PFSK-1 (cell line): ENCODE data around the gene ASPA.

Experiments
- FOXP2 ChIP-seq: optimal IDR thresholded peaks from 2 replicates; pipeline ENCODE3; 2011; ENCODE audit warnings: borderline replicate concordance, control low read depth, inconsistent platforms; ENCODE audit not compliant: insufficient read depth; ENCODE audit errors: extremely low read length, extremely low read depth
- POLR2AphosphoS5 ChIP-seq: IDR thresholded peaks from 2 replicates; pipeline ENCODE4 v1.6.1; 2012; ENCODE audit warnings: low read depth, mild to moderate bottlenecking, control low read depth, low read length, moderate library complexity
- REST ChIP-seq, 2 experiments: IDR thresholded peaks; 2 replicates each; pipeline versions ENCODE4 v1.6.1 to v1.8.0; 2011 to 2012; ENCODE audit warnings: low read depth in 2 of 2, low read length in 2 of 2, control low read depth in 1 of 2, inconsistent platforms in 1 of 2, mild to moderate bottlenecking in 1 of 2, moderate library complexity in 1 of 2; ENCODE audit not compliant: insufficient read depth in 1 of 2
- SIN3A ChIP-seq: IDR thresholded peaks from 2 replicates; pipeline ENCODE4 v1.6.1; 2012; ENCODE audit warnings: mild to moderate bottlenecking, low read length, moderate library complexity, borderline replicate concordance; ENCODE audit not compliant: insufficient read depth
- TAF1 ChIP-seq: IDR thresholded peaks from 2 replicates; pipeline ENCODE4 v1.6.1; 2012; ENCODE audit warnings: low read length, control low read depth, borderline replicate concordance; ENCODE audit not compliant: insufficient read depth

Gene ASPA

GRCh38 chr17:3474212-3474611, 1.6 kb upstream of the ASPA start:
- TF ChIP-seq TAF1 (no peak), REST (IDR thresholded peaks at IDR 0.05; ENCODE audit: insufficient read depth in 1 of 2, low read depth in 2 of 2, low read length in 2 of 2) (no peak), POLR2AphosphoS5 (no peak), FOXP2 (no peak), SIN3A (no peak)

GRCh38 chr17:3475251-3475685, 529 bp upstream of the ASPA start:
- TF ChIP-seq POLR2AphosphoS5 (no peak), TAF1 (no peak), REST (IDR thresholded peaks at IDR 0.05; ENCODE audit: insufficient read depth in 1 of 2, low read depth in 2 of 2, low read length in 2 of 2) (no peak), FOXP2 (no peak), SIN3A (no peak)

GRCh38 chr17:3479988-3480387, 4.2 kb downstream of the ASPA start:
- TF ChIP-seq SIN3A, result no peak
- TF ChIP-seq POLR2AphosphoS5, result no peak
- no peak for TF ChIP-seq TAF1
- no peak for TF ChIP-seq FOXP2
- no peak for TF ChIP-seq REST (IDR thresholded peaks at IDR 0.05; ENCODE audit: insufficient read depth in 1 of 2, low read depth in 2 of 2, low read length in 2 of 2)

GRCh38 chr17:3482852-3483251, 7.1 kb downstream of the ASPA start:
- TF ChIP-seq SIN3A (no peak), FOXP2 (no peak), POLR2AphosphoS5 (no peak), TAF1 (no peak), REST (IDR thresholded peaks at IDR 0.05; ENCODE audit: insufficient read depth in 1 of 2, low read depth in 2 of 2, low read length in 2 of 2) (no peak)

GRCh38 chr17:3485481-3486068, 9.8 kb downstream of the ASPA start:
- TF ChIP-seq TAF1, result no peak
- no peak for TF ChIP-seq SIN3A
- no peak for TF ChIP-seq POLR2AphosphoS5
- TF ChIP-seq FOXP2, result no peak
- TF ChIP-seq REST (IDR thresholded peaks at IDR 0.05; ENCODE audit: insufficient read depth in 1 of 2, low read depth in 2 of 2, low read length in 2 of 2), result no peak
